ENCODE data around the gene ADIG. TPM values are rescaled to one million over a fixed set of nuclear protein-coding genes. Genes with fewer than 3 reads are reported as not detected.

The ADIG gene
- total RNA-seq, 5 donors from 2014 or later (not counting 1 experiment from before 2014, with no cell fraction given): not detected

GRCh38 chr20:38545771-38546170, 35.2 kb upstream of the ADIG start:
- no CpG with 5 or more reads among the region's 2 CpGs for WGBS (ENCODE audit: insufficient coverage)
- ATAC-seq (replicated peaks in 1 of 4) (no peak), DNase-seq (no peak)
- H3K9me3 Mint-ChIP-seq: no peaks in the 10 kb centered on the region
- no peak overlapping the region for H3K27ac Mint-ChIP-seq
- no peak overlapping the region for H3K27ac ChIP-seq (ENCODE audit: low read length)
- H3K36me3 Mint-ChIP-seq: peaks cover 62% of the 10 kb centered on the region
- no peaks in the 10 kb centered on the region for H3K27me3 ChIP-seq (replicated peaks in 1 of 2; ENCODE audit: control insufficient read depth in 2 of 2, extremely low read depth in 1 of 2, insufficient read depth in 2 of 2, low read length in 1 of 2)
- H3K4me1 Mint-ChIP-seq: peaks cover 14 to 19% (median 16%) of the 10 kb centered on the region in 3 donors
- ChIA-PET CTCF (interaction anchor here in 1 of 2 donors (1.5 kb wide), 1 partner anchor 27 kb away, joined by 3 read pairs; no protein-coding TSS in a partner anchor), POLR2A (interaction anchor here in 1 of 2 donors (0.6 kb wide), 1 partner anchor 208 kb away, joined by 5 read pairs; no protein-coding TSS in a partner anchor)
- H3K4me3 Mint-ChIP-seq: no peak overlapping the region
- no peaks in the 10 kb centered on the region for H3K9me3 ChIP-seq
- no peak overlapping the region for H3K4me3 ChIP-seq (ENCODE audit: control insufficient read depth in 1 of 2, extremely low read depth in 1 of 2, low read length in 1 of 2)
- H3K27me3 Mint-ChIP-seq: no peaks in the 10 kb centered on the region
- H3K36me3 ChIP-seq (ENCODE audit: control insufficient read depth in 2 of 2, extremely low read depth in 1 of 2, insufficient read depth in 1 of 2, low read length in 1 of 2): peaks cover 0 to 70% of the 10 kb centered on the region in 2 donors
- H3K4me1 ChIP-seq (ENCODE audit: control insufficient read depth in 1 of 2, extremely low read depth in 1 of 2, insufficient read depth in 2 of 2, low read length in 2 of 2): no peaks in the 10 kb centered on the region

GRCh38 chr20:38547288-38548085, 33.5 kb upstream of the ADIG start:
- H3K9me3 Mint-ChIP-seq: no peaks in the 10 kb centered on the region
- DNase-seq (no peak), ATAC-seq (replicated peaks in 1 of 4) (no peak)
- Histone ChIP-seq H3K4me1 (ENCODE audit: control insufficient read depth in 1 of 2, extremely low read depth in 1 of 2, insufficient read depth in 2 of 2, low read length in 2 of 2) (no peaks in the 10 kb centered on the region), H3K36me3 (ENCODE audit: control insufficient read depth in 2 of 2, extremely low read depth in 1 of 2, insufficient read depth in 1 of 2, low read length in 1 of 2) (peaks cover 0 to 70% of the 10 kb centered on the region in 2 donors), H3K27ac (ENCODE audit: low read length) (no peak overlapping the region), H3K27me3 (replicated peaks in 1 of 2; ENCODE audit: control insufficient read depth in 2 of 2, extremely low read depth in 1 of 2, insufficient read depth in 2 of 2, low read length in 1 of 2) (no peaks in the 10 kb centered on the region), H3K9me3 (no peaks in the 10 kb centered on the region), H3K4me3 (ENCODE audit: control insufficient read depth in 1 of 2, extremely low read depth in 1 of 2, low read length in 1 of 2) (no peak overlapping the region)
- no peaks in the 10 kb centered on the region for H3K27me3 Mint-ChIP-seq
- CTCF ChIA-PET: no interaction called here
- peaks cover 14 to 19% (median 16%) of the 10 kb centered on the region in 3 donors for H3K4me1 Mint-ChIP-seq
- WGBS (ENCODE audit: insufficient coverage): no CpG with 5 or more reads among the region's 3 CpGs
- peak overlapping the region in 1 of 2 donors; percentile 26 for H3K27ac Mint-ChIP-seq
- no peak overlapping the region for H3K4me3 Mint-ChIP-seq
- H3K36me3 Mint-ChIP-seq: peaks cover 49% of the 10 kb centered on the region
- POLR2A ChIA-PET: no interaction called here

- Mint-ChIP-seq H3K27ac (no peak overlapping the region), H3K9me3 (no peaks in the 10 kb centered on the region), H3K4me3 (no peak overlapping the region), H3K4me1 (peaks cover 14 to 19% (median 16%) of the 10 kb centered on the region in 3 donors), H3K36me3 (peaks cover 43% of the 10 kb centered on the region), H3K27me3 (no peaks in the 10 kb centered on the region)
- Histone ChIP-seq H3K36me3 (ENCODE audit: control insufficient read depth in 2 of 2, extremely low read depth in 1 of 2, insufficient read depth in 1 of 2, low read length in 1 of 2) (peaks cover 0 to 71% of the 10 kb centered on the region in 2 donors), H3K4me3 (ENCODE audit: control insufficient read depth in 1 of 2, extremely low read depth in 1 of 2, low read length in 1 of 2) (no peak overlapping the region), H3K27me3 (replicated peaks in 1 of 2; ENCODE audit: control insufficient read depth in 2 of 2, extremely low read depth in 1 of 2, insufficient read depth in 2 of 2, low read length in 1 of 2) (no peaks in the 10 kb centered on the region), H3K27ac (ENCODE audit: low read length) (no peak overlapping the region), H3K4me1 (ENCODE audit: control insufficient read depth in 1 of 2, extremely low read depth in 1 of 2, insufficient read depth in 2 of 2, low read length in 2 of 2) (no peaks in the 10 kb centered on the region), H3K9me3 (no peaks in the 10 kb centered on the region)
- DNase-seq (no peak), ATAC-seq (replicated peaks in 1 of 4) (peak in 1 of 4 experiments; percentile 33)
- ChIA-PET POLR2A (interaction anchor here in 1 of 2 donors (0.7 kb wide), 1 partner anchor 18 kb away, joined by 7 read pairs; no protein-coding TSS in a partner anchor), CTCF (interaction anchor here (0.6 to 0.7 kb wide), 2 partner anchors 10 to 204 kb away, joined by 5 to 6 read pairs; no protein-coding TSS in a partner anchor)
- 80% methylated on average over 1 of the region's 3 CpGs for WGBS (ENCODE audit: insufficient coverage)
Measured at GRCh38 chr20:38548356-38549083, 32.5 kb upstream of the ADIG start.

- Histone ChIP-seq H3K27ac (ENCODE audit: low read length) (no peak overlapping the region), H3K9me3 (no peaks in the 10 kb centered on the region), H3K27me3 (replicated peaks in 1 of 2; ENCODE audit: control insufficient read depth in 2 of 2, extremely low read depth in 1 of 2, insufficient read depth in 2 of 2, low read length in 1 of 2) (no peaks in the 10 kb centered on the region), H3K4me1 (ENCODE audit: control insufficient read depth in 1 of 2, extremely low read depth in 1 of 2, insufficient read depth in 2 of 2, low read length in 2 of 2) (no peaks in the 10 kb centered on the region), H3K4me3 (ENCODE audit: control insufficient read depth in 1 of 2, extremely low read depth in 1 of 2, low read length in 1 of 2) (no peak overlapping the region), H3K36me3 (ENCODE audit: control insufficient read depth in 2 of 2, extremely low read depth in 1 of 2, insufficient read depth in 1 of 2, low read length in 1 of 2) (peaks cover 8 to 74% of the 10 kb centered on the region in 2 donors)
- POLR2A ChIA-PET: interaction anchor here in 1 of 2 donors (0.5 kb wide), 1 partner anchor 418 kb away, joined by 3 read pairs; no protein-coding TSS in a partner anchor
- H3K9me3 Mint-ChIP-seq: no peaks in the 10 kb centered on the region
- no peak overlapping the region for H3K4me3 Mint-ChIP-seq
- H3K27me3 Mint-ChIP-seq: no peaks in the 10 kb centered on the region
- peaks cover 49% of the 10 kb centered on the region for H3K36me3 Mint-ChIP-seq
- H3K27ac Mint-ChIP-seq: no peak overlapping the region
- no peak for ATAC-seq (replicated peaks in 1 of 4)
- WGBS (ENCODE audit: insufficient coverage): no CpG with 5 or more reads among the region's 1 CpG
- peaks cover 14 to 19% (median 16%) of the 10 kb centered on the region in 3 donors for H3K4me1 Mint-ChIP-seq
- CTCF ChIA-PET: interaction anchor here in 1 of 2 donors (1.2 kb wide), 1 partner anchor 16 kb away, joined by 3 read pairs; no protein-coding TSS in a partner anchor
- peak in 1 of 35 experiments; percentile 12 for DNase-seq
Measured at GRCh38 chr20:38550274-38550673, 30.7 kb upstream of the ADIG start.

GRCh38 chr20:38551056-38551626, 29.9 kb upstream of the ADIG start:
- no peaks in the 10 kb centered on the region for H3K27me3 Mint-ChIP-seq
- H3K36me3 ChIP-seq (ENCODE audit: control insufficient read depth in 2 of 2, extremely low read depth in 1 of 2, insufficient read depth in 1 of 2, low read length in 1 of 2): peaks cover 8 to 70% of the 10 kb centered on the region in 2 donors
- ATAC-seq (replicated peaks in 1 of 4): no peak
- H3K4me3 Mint-ChIP-seq: no peak overlapping the region
- H3K4me3 ChIP-seq (ENCODE audit: control insufficient read depth in 1 of 2, extremely low read depth in 1 of 2, low read length in 1 of 2): no peak overlapping the region
- POLR2A ChIA-PET: no interaction called here
- WGBS (ENCODE audit: insufficient coverage): 98% methylated on average over 6 of the region's 7 CpGs
- H3K27ac ChIP-seq (ENCODE audit: low read length): no peak overlapping the region
- H3K27me3 ChIP-seq (replicated peaks in 1 of 2; ENCODE audit: control insufficient read depth in 2 of 2, extremely low read depth in 1 of 2, insufficient read depth in 2 of 2, low read length in 1 of 2): no peaks in the 10 kb centered on the region
- H3K4me1 Mint-ChIP-seq: peaks cover 14 to 19% (median 16%) of the 10 kb centered on the region in 3 donors
- H3K9me3 ChIP-seq: no peaks in the 10 kb centered on the region
- DNase-seq: no peak
- no peaks in the 10 kb centered on the region for H3K9me3 Mint-ChIP-seq
- peaks cover 42% of the 10 kb centered on the region for H3K36me3 Mint-ChIP-seq
- CTCF ChIA-PET: interaction anchor here in 1 of 2 donors (1.2 kb wide), 1 partner anchor 17 kb away, joined by 3 read pairs; no protein-coding TSS in a partner anchor
- no peak overlapping the region for H3K27ac Mint-ChIP-seq
- H3K4me1 ChIP-seq (ENCODE audit: control insufficient read depth in 1 of 2, extremely low read depth in 1 of 2, insufficient read depth in 2 of 2, low read length in 2 of 2): no peaks in the 10 kb centered on the region

GRCh38 chr20:38554986-38555385, 26.0 kb upstream of the ADIG start:
- POLR2A ChIA-PET: interaction anchor here in 1 of 2 donors (0.6 kb wide), 1 partner anchor 499 kb away, joined by 3 read pairs; no protein-coding TSS in a partner anchor
- peaks cover 0 to 6% (median 0%) of the 10 kb centered on the region in 3 donors for H3K4me1 Mint-ChIP-seq
- H3K27ac Mint-ChIP-seq: no peak overlapping the region
- no peak for DNase-seq
- H3K36me3 ChIP-seq (ENCODE audit: control insufficient read depth in 2 of 2, extremely low read depth in 1 of 2, insufficient read depth in 1 of 2, low read length in 1 of 2): peaks cover 10 to 70% of the 10 kb centered on the region in 2 donors
- no peaks in the 10 kb centered on the region for H3K9me3 Mint-ChIP-seq
- no peak overlapping the region for H3K27ac ChIP-seq (ENCODE audit: low read length)
- ATAC-seq (replicated peaks in 1 of 4): no peak
- no peak overlapping the region for H3K4me3 ChIP-seq (ENCODE audit: control insufficient read depth in 1 of 2, extremely low read depth in 1 of 2, low read length in 1 of 2)
- no peak overlapping the region for H3K4me3 Mint-ChIP-seq
- no peaks in the 10 kb centered on the region for H3K9me3 ChIP-seq
- WGBS (ENCODE audit: insufficient coverage): 100% methylated on average over 1 of the region's 2 CpGs
- CTCF ChIA-PET: interaction anchor here in 1 of 2 donors (0.7 kb wide), 1 partner anchor 83 kb away, joined by 3 read pairs; no protein-coding TSS in a partner anchor
- no peaks in the 10 kb centered on the region for H3K27me3 Mint-ChIP-seq
- H3K36me3 Mint-ChIP-seq: peaks cover 45% of the 10 kb centered on the region
- H3K27me3 ChIP-seq (replicated peaks in 1 of 2; ENCODE audit: control insufficient read depth in 2 of 2, extremely low read depth in 1 of 2, insufficient read depth in 2 of 2, low read length in 1 of 2): no peaks in the 10 kb centered on the region
- no peaks in the 10 kb centered on the region for H3K4me1 ChIP-seq (ENCODE audit: control insufficient read depth in 1 of 2, extremely low read depth in 1 of 2, insufficient read depth in 2 of 2, low read length in 2 of 2)
